H1 (cell line): ENCODE measurements around the gene OVCH1. TPM values are rescaled to one million over a fixed set of nuclear protein-coding genes. Genes with fewer than 3 reads are reported as not detected.

Experiments used
- CTCF ChIA-PET: fragments of 300-600 bp; sonication (Branson Sonifier 250); formaldehyde crosslinking; loops from one replicate; lab custom pipeline; 2021; ENCODE audit not compliant: partially characterized antibody; lab: Charles Lee
- POLR2A ChIA-PET: fragments of 300-600 bp; sonication (Branson Sonifier 250); formaldehyde crosslinking; loops from one replicate; lab custom pipeline; 2021; ENCODE audit warnings: inconsistent platforms; ENCODE audit not compliant: partially characterized antibody; lab: Charles Lee
- DNase-seq, 2 experiments: peaks; one replicate each; pipeline versions ENCODE4 v3.0.0 to v3.0.0-alpha.2; 2010 to 2022; ENCODE audit warnings: low spot score in 2 of 2, low read depth in 1 of 2, mixed read lengths in 1 of 2
- FAIRE-seq: peaks from 2 replicates; lab custom pipeline; 2011; peaks lifted over from hg19 to GRCh38; lab: Jason Lieb, UNC
- H2AFZ ChIP-seq: 2 replicates; pipeline ENCODE4 v1.8.1; 2012; ENCODE audit warnings: low read length, inconsistent platforms
- H2AK5ac ChIP-seq: 2 replicates; pipeline ENCODE4 v1.6.1; 2013; ENCODE audit warnings: low read depth, low read length
- H2BK120ac ChIP-seq: replicated peaks from 2 replicates; pipeline ENCODE3; 2013; ENCODE audit warnings: low read depth, low read length, inconsistent platforms
- H2BK12ac ChIP-seq: 2 replicates; pipeline ENCODE4 v1.6.1; 2013; ENCODE audit warnings: low read depth, low read length
- H2BK15ac ChIP-seq: 2 replicates; pipeline ENCODE4 v1.6.1; 2013; ENCODE audit warnings: low read length
- H2BK20ac ChIP-seq: 2 replicates; pipeline ENCODE4 v1.6.1; 2013; ENCODE audit warnings: low read length
- H2BK5ac ChIP-seq: 2 replicates; pipeline ENCODE4 v1.6.1; 2013; ENCODE audit warnings: low read depth, low read length
- H3K14ac ChIP-seq: 2 replicates; pipeline ENCODE4 v1.6.1; 2013; ENCODE audit warnings: inconsistent platforms; ENCODE audit not compliant: insufficient read length
- H3K18ac ChIP-seq: 2 replicates; pipeline ENCODE4 v1.6.1; 2013; ENCODE audit warnings: low read length; ENCODE audit errors: extremely low read depth
- H3K23ac ChIP-seq: 2 replicates; pipeline ENCODE4 v1.6.1; 2013; ENCODE audit warnings: inconsistent platforms; ENCODE audit not compliant: insufficient read length
- H3K23me2 ChIP-seq: 2 replicates; pipeline ENCODE4 v1.6.1; 2013; ENCODE audit warnings: low read depth, low read length
- H3K27ac ChIP-seq: 2 replicates; pipeline ENCODE4 v1.6.1; 2011; ENCODE audit warnings: low read depth, low read length, inconsistent platforms
- H3K27me3 ChIP-seq, 4 experiments: replicated peaks in 1 of 4; 1 replicate in 1 of 4; 2 replicates in 3 of 4; pipeline versions ENCODE4 v1.6.1 to v1.8.1; 2011 to 2013; ENCODE audit warnings: low read length in 3 of 4, mild to moderate bottlenecking in 3 of 4, inconsistent platforms in 2 of 4, mixed read lengths in 2 of 4, moderate library complexity in 1 of 4; ENCODE audit not compliant: control insufficient read depth in 3 of 4, insufficient read depth in 3 of 4; ENCODE audit errors: extremely low read depth in 1 of 4
- H3K36me3 ChIP-seq, 4 experiments: 2 replicates each; pipeline versions ENCODE4 v1.6.1 to v1.8.1; 2011 to 2013; ENCODE audit warnings: mild to moderate bottlenecking in 4 of 4, low read length in 3 of 4, moderate library complexity in 2 of 4, control low read depth in 1 of 4, inconsistent platforms in 1 of 4; ENCODE audit not compliant: insufficient read depth in 4 of 4, control insufficient read depth in 2 of 4
- H3K4ac ChIP-seq: replicated peaks from 2 replicates; pipeline ENCODE3; 2013; ENCODE audit warnings: low read length, low read depth, mixed read lengths, inconsistent platforms; ENCODE audit not compliant: insufficient read length
- H3K4me1 ChIP-seq, 4 experiments: replicated peaks in 1 of 4; 1 replicate in 1 of 4; 2 replicates in 3 of 4; pipeline versions ENCODE4 v1.6.1 to v1.8.1; 2011 to 2013; ENCODE audit warnings: low read length in 3 of 4, inconsistent platforms in 2 of 4, mixed read lengths in 1 of 4; ENCODE audit not compliant: insufficient read depth in 4 of 4, control insufficient read depth in 3 of 4
- H3K4me2 ChIP-seq, 2 experiments: 2 replicates each; pipeline versions ENCODE4 v1.6.1 to v1.8.1; 2011 to 2013; ENCODE audit warnings: low read depth in 2 of 2, low read length in 2 of 2, control low read depth in 1 of 2, inconsistent platforms in 1 of 2, mild to moderate bottlenecking in 1 of 2; ENCODE audit not compliant: insufficient read depth in 1 of 2
- H3K4me3 ChIP-seq, 4 experiments: fragments of 200-600, 300-600 bp in 1 of 4; sonication (generic), shearing (Covaris generic), sonication (Bioruptor Twin) in 1 of 4; 2 replicates each; pipeline versions ENCODE4 v1.5.1 to v1.8.1; 2011 to 2016; ENCODE audit warnings: low read length in 4 of 4, low read depth in 3 of 4, control low read depth in 2 of 4, inconsistent platforms in 2 of 4, mild to moderate bottlenecking in 2 of 4, mixed read lengths in 1 of 4, moderate library complexity in 1 of 4; ENCODE audit not compliant: insufficient read depth in 2 of 4; ENCODE audit errors: extremely low read depth in 1 of 4
- H3K56ac ChIP-seq: replicated peaks from 2 replicates; pipeline ENCODE3; 2013; ENCODE audit warnings: low read depth, mild to moderate bottlenecking, mixed read lengths, low read length, inconsistent platforms; ENCODE audit not compliant: insufficient read length
- H3K79me1 ChIP-seq: 2 replicates; pipeline ENCODE4 v1.6.1; 2013; ENCODE audit warnings: low read depth, low read length, control low read depth
- H3K79me2 ChIP-seq, 2 experiments: 2 replicates each; pipeline versions ENCODE4 v1.6.1 to v1.8.1; 2012 to 2013; ENCODE audit warnings: low read length in 2 of 2, mild to moderate bottlenecking in 2 of 2, inconsistent platforms in 1 of 2; ENCODE audit not compliant: insufficient read depth in 2 of 2, control insufficient read depth in 1 of 2
- H3K9ac ChIP-seq, 4 experiments: replicated peaks in 1 of 4; 1 replicate in 1 of 4; 2 replicates in 3 of 4; pipeline versions ENCODE4 v1.6.1 to v1.8.1; 2011 to 2013; ENCODE audit warnings: low read depth in 3 of 4, low read length in 3 of 4, control low read depth in 2 of 4, mild to moderate bottlenecking in 2 of 4, moderate library complexity in 2 of 4, inconsistent platforms in 1 of 4; ENCODE audit errors: extremely low read depth in 1 of 4
- H3K9me3 ChIP-seq, 2 experiments: 2 replicates each; pipeline versions ENCODE4 v1.6.1 to v1.8.1; 2012 to 2013; ENCODE audit warnings: mild to moderate bottlenecking in 2 of 2, moderate library complexity in 2 of 2, control low read depth in 1 of 2, inconsistent platforms in 1 of 2, low read depth in 1 of 2, low read length in 1 of 2, mixed read lengths in 1 of 2; ENCODE audit not compliant: insufficient read depth in 2 of 2
- H4K20me1 ChIP-seq, 2 experiments: replicated peaks in 1 of 2; 2 replicates each; pipeline versions ENCODE3 to v1.8.1; 2011 to 2013; ENCODE audit warnings: inconsistent platforms in 2 of 2, low read length in 2 of 2, mild to moderate bottlenecking in 1 of 2; ENCODE audit not compliant: insufficient read depth in 2 of 2, control insufficient read depth in 1 of 2
- H4K5ac ChIP-seq: 2 replicates; pipeline ENCODE4 v1.6.1; 2013; ENCODE audit warnings: low read length, low read depth, mixed read lengths, inconsistent platforms; ENCODE audit not compliant: insufficient read length
- H4K8ac ChIP-seq: 2 replicates; pipeline ENCODE4 v1.8.0; 2013; ENCODE audit warnings: mild to moderate bottlenecking, moderate library complexity, low read length, inconsistent platforms; ENCODE audit not compliant: insufficient read depth; ENCODE audit errors: extremely low read depth
- H4K91ac ChIP-seq: replicated peaks from 2 replicates; pipeline ENCODE3; 2013; ENCODE audit warnings: low read length, mixed read lengths, inconsistent platforms; ENCODE audit not compliant: insufficient read length
- POLR2AphosphoS5 ChIP-seq: IDR thresholded peaks from 2 replicates; pipeline ENCODE4 v1.6.1; 2011; ENCODE audit warnings: low read depth, low read length
- SRF ChIP-seq: IDR thresholded peaks from 2 replicates; pipeline ENCODE4 v1.6.1; 2011; ENCODE audit warnings: mild to moderate bottlenecking, low read depth, low read length, moderate library complexity
- whole genome bisulfite sequencing, 2 experiments: shearing (Covaris generic) in 1 of 2; methylation state at CpG; one replicate each; pipeline versions ENCODE4 v1.1.6 to v1.1.7; 2013 to 2015; ENCODE audit warnings: low lambda C conversion rate in 2 of 2, mixed read lengths in 2 of 2, inconsistent platforms in 1 of 2, low coverage in 1 of 2, missing lambda C conversion rate in 1 of 2; ENCODE audit not compliant: insufficient replicate concordance in 2 of 2, insufficient coverage in 1 of 2, insufficient read length in 1 of 2; ENCODE audit errors: extremely low coverage in 1 of 2, missing lambda C conversion rate in 1 of 2; 5-methylcytosine and 5-hydroxymethylcytosine counted together
- polyA plus RNA-seq, 7 experiments: library from polyadenylated mRNA; depleted of rRNA in 3 of 7; stranded (reverse) in 5 of 7; unstranded in 2 of 7; fragments of >200 nt in 5 of 7; fragments of 200-250 nt in 2 of 7; gene quantifications; 1 replicate in 5 of 7; 2 replicates in 1 of 7; 4 replicates in 1 of 7; pipeline versions ENCODE4 v1.2.1 to v1.2.3, GENCODE V29; 2011 to 2013; ENCODE audit warnings: missing spikeins in 2 of 7, mixed read lengths in 2 of 7
- total RNA-seq: library from RNA; stranded (reverse); fragmentation: NEBNext Ultra II Directional; extraction: Animal tissue kit (Norgen Biotek cat#: 25700); gene quantifications from 2 replicates; pipeline ENCODE4 v1.2.1, GENCODE V29; 2021

Gene OVCH1
- total and polyA plus RNA-seq, 2 of the 8 experiments (the other 6 are each of a cell fraction or from before 2014, with no cell fraction given), result 0.07 TPM; not detected in 1

DNA sequence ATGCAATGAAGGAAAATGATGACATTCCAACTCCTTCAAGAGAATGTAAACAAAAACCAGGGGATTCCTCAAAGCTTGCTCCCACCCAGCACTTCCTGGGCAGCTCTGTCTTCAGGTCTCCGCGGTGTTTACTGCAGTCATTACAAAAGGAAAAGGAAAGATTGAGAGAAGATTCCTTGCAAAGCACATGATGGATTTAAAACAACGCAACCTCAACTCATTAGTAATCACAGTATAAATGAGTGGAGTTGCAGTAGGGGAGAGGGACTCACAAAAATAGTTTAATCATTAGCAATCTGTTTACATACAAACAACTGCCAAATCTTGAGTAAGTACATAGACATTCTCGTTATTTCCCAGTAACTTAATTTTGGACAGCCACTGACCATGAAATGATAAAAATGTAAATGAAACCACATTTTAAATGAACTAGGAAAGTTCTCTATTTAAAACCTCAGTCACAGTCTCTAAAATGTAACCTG lies 49.7 kb upstream of the OVCH1 start:
- no peak overlapping the region for H3K4ac ChIP-seq
- no peak overlapping the region for H3K18ac ChIP-seq
- H3K4me1 ChIP-seq, result peaks cover 0 to 9% (median 4%) of the 10 kb centered on the region in 4 experiments; a peak in 4 of 7 replicates
- no peaks in the 10 kb centered on the region for H3K27me3 ChIP-seq
- no peak overlapping the region for H3K27ac ChIP-seq
- FAIRE-seq (no peak), DNase-seq (no peak)
- H3K9me3 ChIP-seq, result no peaks in the 10 kb centered on the region
- no peak overlapping the region for H3K23ac ChIP-seq
- no peak overlapping the region for H2AK5ac ChIP-seq
- H4K91ac ChIP-seq, result no peak overlapping the region
- H2BK5ac ChIP-seq, result no peak overlapping the region
- no peak overlapping the region for H3K56ac ChIP-seq
- H3K23me2 ChIP-seq, result no peaks in the 10 kb centered on the region; the same call in 1 of the 2 replicates
- no peak overlapping the region for H2BK20ac ChIP-seq
- no peak overlapping the region for H3K9ac ChIP-seq
- no peak overlapping the region for H3K14ac ChIP-seq
- H4K20me1 ChIP-seq, result no peaks in the 10 kb centered on the region
- H3K4me3 ChIP-seq, result no peak overlapping the region
- H4K5ac ChIP-seq, result no peak overlapping the region
- ChIA-PET POLR2A (interaction anchor here (0.6 to 1.3 kb wide), 3 partner anchors 129 to 452 kb away, joined by 3 to 4 read pairs (median 3); no protein-coding TSS in a partner anchor), CTCF (interaction anchor here (1.0 to 2.2 kb wide), 4 partner anchors 26 to 354 kb away, joined by 3 to 7 read pairs (median 4); no protein-coding TSS in a partner anchor)
- no peak overlapping the region for H2BK15ac ChIP-seq
- H4K8ac ChIP-seq, result no peak overlapping the region
- no peak overlapping the region for H2AFZ ChIP-seq
- no peaks in the 10 kb centered on the region for H3K79me1 ChIP-seq
- H3K79me2 ChIP-seq, result no peaks in the 10 kb centered on the region
- no peak overlapping the region for H3K4me2 ChIP-seq
- H2BK12ac ChIP-seq, result no peak overlapping the region
- no peak for TF ChIP-seq SRF
- TF ChIP-seq POLR2AphosphoS5, result no peak
- 58% methylated on average over 4 of the region's 4 CpGs; no CpG with 5 or more reads in 1 of the 2 experiments for WGBS, 2 experiments
- no peak overlapping the region for H2BK120ac ChIP-seq
- no peaks in the 10 kb centered on the region for H3K36me3 ChIP-seq
